ENCODE measurements around the gene HOXB6.

Gene HOXB6

GRCh38 chr17:48609033-48609432 lies 4.2 kb upstream of the HOXB6 start:
- DNase-seq (ENCODE audit: low spot score): no peak

- no peak for DNase-seq (ENCODE audit: low spot score)
Measured at GRCh38 chr17:48608494-48608834, 3.7 kb upstream of the HOXB6 start.

GRCh38 chr17:48606892-48607614 lies 2.3 kb upstream of the HOXB6 start:
- no peak for DNase-seq (ENCODE audit: low spot score)

- DNase-seq (ENCODE audit: low spot score): no peak
Measured at GRCh38 chr17:48605991-48606891, 1.5 kb upstream of the HOXB6 start.

GRCh38 chr17:48605409-48605919 lies 678 bp upstream of the HOXB6 start:
- no peak for DNase-seq (ENCODE audit: low spot score)

GRCh38 chr17:48603959-48604769 lies 622 bp downstream of the HOXB6 start:
- no peak for DNase-seq (ENCODE audit: low spot score)

- no peak for DNase-seq (ENCODE audit: low spot score)
Measured at GRCh38 chr17:48601539-48602425, 3.0 kb downstream of the HOXB6 start.

- no peak for DNase-seq (ENCODE audit: low spot score)
Measured at GRCh38 chr17:48601207-48601538, 3.6 kb downstream of the HOXB6 start.

GRCh38 chr17:48600244-48601098 lies 4.3 kb downstream of the HOXB6 start:
- DNase-seq (ENCODE audit: low spot score): no peak

- no peak for DNase-seq (ENCODE audit: low spot score)
Measured at GRCh38 chr17:48599354-48599753, 5.4 kb downstream of the HOXB6 start.

GRCh38 chr17:48598736-48599135 lies 6.0 kb downstream of the HOXB6 start:
- no peak for DNase-seq (ENCODE audit: low spot score)

- no peak for DNase-seq (ENCODE audit: low spot score)
Measured at GRCh38 chr17:48597778-48598631, 6.8 kb downstream of the HOXB6 start.

GRCh38 chr17:48597528-48597777 lies 7.3 kb downstream of the HOXB6 start:
- no peak for DNase-seq (ENCODE audit: low spot score)

- no peak for DNase-seq (ENCODE audit: low spot score)
Measured at GRCh38 chr17:48596735-48597527, 7.9 kb downstream of the HOXB6 start.

GRCh38 chr17:48596000-48596734 lies 8.6 kb downstream of the HOXB6 start:
- no peak for DNase-seq (ENCODE audit: low spot score)

- DNase-seq (ENCODE audit: low spot score): no peak
Measured at GRCh38 chr17:48595278-48595999, 9.3 kb downstream of the HOXB6 start.

GRCh38 chr17:48594538-48595277 lies 10.1 kb downstream of the HOXB6 start:
- DNase-seq (ENCODE audit: low spot score): no peak
